Left lung (tissue), 10 donors: Measurements from ENCODE around the gene KMT2E. TPM values are rescaled to one million over a fixed set of nuclear protein-coding genes. Genes with fewer than 3 reads are reported as not detected.
A peak's percentile ranks its signal among the peaks of the same experiment; 100 is the strongest.

Experiments used
- ATAC-seq: fragments of 200-7000 bp; cut with Tn5 transposase; one replicate; pipeline ENCODE4 v1.9.1; 2020; ENCODE audit warnings: moderate library complexity
- DNase-seq, 4 donors: peaks; one replicate each; pipeline ENCODE4 v3.0.0-alpha.2; 2013 to 2020
- H3K27ac ChIP-seq, 2 donors: fragments of 200-600 bp; sonication (generic) in 1 of 2; one replicate each; pipeline versions ENCODE4 v1.5.0 to v1.8.0; 2020 to 2021
- H3K27me3 ChIP-seq, 2 donors: fragments of 200-600 bp; sonication (generic) in 1 of 2; one replicate each; pipeline versions ENCODE4 v1.5.0 to v1.8.0; 2020 to 2021
- H3K36me3 ChIP-seq, 2 donors: fragments of 200-600 bp; sonication (generic) in 1 of 2; one replicate each; pipeline versions ENCODE4 v1.5.0 to v1.8.0; 2020 to 2021
- H3K4me1 ChIP-seq, 2 donors: fragments of 200-600 bp; one replicate each; pipeline ENCODE4 v1.8.0; 2021
- H3K4me3 ChIP-seq, 2 donors: fragments of 200-600 bp; sonication (generic) in 1 of 2; one replicate each; pipeline versions ENCODE4 v1.5.0 to v1.8.0; 2020 to 2021; ENCODE audit warnings: mild to moderate bottlenecking in 1 of 2
- H3K9me3 ChIP-seq, 2 donors: fragments of 200-600 bp; sonication (generic) in 1 of 2; one replicate each; pipeline versions ENCODE4 v1.5.0 to v1.8.0; 2020 to 2021
- CTCF ChIP-seq, 2 donors: fragments of 200-600 bp; sonication (generic) in 1 of 2; IDR thresholded peaks; one replicate each; pipeline versions ENCODE4 v1.5.0 to v1.8.0; 2021; ENCODE audit warnings: antibody characterized with exemption in 2 of 2
- intact Hi-C, 2 donors: fragments of 100-400 bp; cut with DNase I; formaldehyde crosslinking; loops; one replicate each; pipeline versions ENCODE4 v1.11.2 to v1.14.2; 2022
- polyA plus RNA-seq, 6 donors: library from polyadenylated mRNA; unstranded; fragments of 120-200 nt; gene quantifications; one replicate each; pipeline ENCODE4 v1.2.1, GENCODE V29; 2013; ENCODE audit not compliant: insufficient read length in 6 of 6
- total RNA-seq, 2 donors: library from RNA; stranded (reverse); fragmentation: NEBNext Ultra II Directional; extraction: Animal tissue kit (Norgen Biotek cat#: 25700); gene quantifications; one replicate each; pipeline ENCODE4 v1.2.1, GENCODE V29; 2021
- donor health status: DM: no; HTN: yes; CAD: no.
- donor health status: DM: no; HTN: no; CAD: no.

KMT2E gene
- total and polyA plus RNA-seq, 8 donors = 74.5 to 101 (median 84.7) TPM

- Histone ChIP-seq H3K27me3 (no peaks in the 10 kb centered on the region), H3K9me3 (no peaks in the 10 kb centered on the region), H3K4me1 (no peaks in the 10 kb centered on the region), H3K27ac (no peak overlapping the region), H3K36me3 (peaks cover 0 to 10% of the 10 kb centered on the region in 2 donors), H3K4me3 (no peak overlapping the region)
- TF ChIP-seq CTCF (IDR thresholded peaks at IDR 0.05) = no peak
- intact Hi-C loops = no loop called here
- ATAC-seq (no peak), DNase-seq (no peak)
These were observed 142.7 kb downstream of the KMT2E start for GRCh38 chr7:105156731-105157130.

GRCh38 chr7:105157278-105157677, 143.3 kb downstream of the KMT2E start:
- no peak for DNase-seq
- no peak for TF ChIP-seq CTCF (IDR thresholded peaks at IDR 0.05)
- Histone ChIP-seq H3K27me3 (no peaks in the 10 kb centered on the region), H3K4me3 (no peak overlapping the region), H3K9me3 (no peaks in the 10 kb centered on the region), H3K4me1 (no peaks in the 10 kb centered on the region), H3K27ac (no peak overlapping the region), H3K36me3 (peaks cover 0 to 10% of the 10 kb centered on the region in 2 donors)
- ATAC-seq = no peak
- intact Hi-C loops = no loop called here

- ATAC-seq = peak; percentile 89
- DNase-seq = no peak
- no peak overlapping the region for H3K27ac ChIP-seq
- no peak for TF ChIP-seq CTCF (IDR thresholded peaks at IDR 0.05)
- intact Hi-C loops = no loop called here
- no peaks in the 10 kb centered on the region for H3K9me3 ChIP-seq
- no peak overlapping the region for H3K4me3 ChIP-seq
- no peaks in the 10 kb centered on the region for H3K27me3 ChIP-seq
- peaks cover 0 to 33% of the 10 kb centered on the region in 2 donors for H3K36me3 ChIP-seq
- H3K4me1 ChIP-seq = no peaks in the 10 kb centered on the region
These were observed 147.4 kb downstream of the KMT2E start for GRCh38 chr7:105161366-105161765.
